Measurements from ENCODE around the gene CACNA2D4.
"Not testable (repeated sequence)": the region's sequence is repeated elsewhere in the genome, so short reads cannot be mapped to it uniquely, and the experiment has no call there.

The CACNA2D4 gene

DNA sequence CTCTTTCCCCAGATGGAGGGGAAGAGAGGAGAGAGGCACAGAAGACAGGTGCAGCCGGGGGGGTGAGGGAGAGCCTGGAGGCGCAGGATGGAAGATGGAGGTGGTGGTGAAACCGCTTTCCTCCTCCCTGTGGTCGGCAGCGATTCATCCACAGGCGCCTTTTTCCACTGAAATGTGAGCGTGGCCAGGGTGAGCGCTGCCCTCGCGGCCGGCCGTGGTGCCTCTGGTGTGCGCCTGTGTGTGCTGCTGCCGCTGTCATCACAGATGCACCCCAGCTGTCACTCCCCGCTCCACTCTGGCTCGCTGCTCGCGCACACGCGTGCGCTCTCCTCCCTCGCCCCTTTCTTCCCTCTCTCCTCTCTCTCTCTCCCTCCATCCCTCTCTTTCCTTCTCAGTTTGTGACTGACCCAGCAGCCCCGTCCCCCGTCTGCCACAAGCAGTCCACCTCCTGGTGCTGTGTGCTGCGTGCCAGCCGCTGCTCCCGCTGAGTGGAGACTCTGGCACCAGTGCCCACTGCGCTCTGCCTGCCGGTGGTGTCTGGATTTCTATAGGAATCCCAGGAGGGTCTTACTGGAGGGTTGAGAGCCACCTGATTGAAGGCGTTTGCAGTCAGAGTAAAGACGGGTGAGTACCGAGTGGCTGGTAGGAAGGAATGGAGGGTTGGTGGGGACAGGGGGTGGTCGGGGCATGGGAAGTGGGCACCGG, 98.1 kb downstream of the CACNA2D4 start, which contains the start of gene LRTM2:
LRTM2 (plus strand) TSS at position 375 of the 705 bp plus-strand sequence. CDS start 7,584 bp downstream, outside the sequence.
- DNase-seq (ENCODE audit: extremely low read depth in 1 of 2, low read depth in 1 of 2), result no peak

- no peak for DNase-seq (ENCODE audit: extremely low read depth in 1 of 2, low read depth in 1 of 2)
These were observed 98.9 kb downstream of the CACNA2D4 start for GRCh38 chr12:1819571-1819970.

GRCh38 chr12:1819050-1819449, 99.4 kb downstream of the CACNA2D4 start:
- DNase-seq (ENCODE audit: extremely low read depth in 1 of 2, low read depth in 1 of 2), result no peak

DNA sequence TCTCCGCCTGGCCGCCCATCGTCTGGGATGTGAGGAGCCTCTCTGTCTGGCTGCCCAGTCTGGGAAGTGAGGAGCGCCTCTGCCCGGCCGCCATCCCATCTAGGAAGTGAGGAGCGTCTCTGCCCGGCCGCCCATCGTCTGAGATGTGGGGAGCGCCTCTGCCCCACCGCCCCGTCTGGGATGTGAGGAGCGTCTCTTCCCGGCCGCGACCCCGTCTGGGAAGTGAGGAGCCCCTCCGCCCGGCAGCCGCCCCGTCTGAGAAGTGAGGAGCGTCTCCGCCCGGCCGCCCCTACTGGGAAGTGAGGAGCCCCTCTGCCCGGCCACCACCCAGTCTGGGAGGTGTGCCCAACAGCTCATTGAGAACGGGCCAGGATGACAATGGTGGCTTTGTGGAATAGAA, 100.5 kb downstream of the CACNA2D4 start:
- DNase-seq (ENCODE audit: extremely low read depth in 1 of 2, low read depth in 1 of 2), result not testable (repeated sequence)

GRCh38 chr12:1816730-1817348, 101.6 kb downstream of the CACNA2D4 start:
- DNase-seq (ENCODE audit: extremely low read depth in 1 of 2, low read depth in 1 of 2), result no peak

GRCh38 chr12:1815814-1816729, 102.4 kb downstream of the CACNA2D4 start:
- no peak for DNase-seq (ENCODE audit: extremely low read depth in 1 of 2, low read depth in 1 of 2)

- DNase-seq (ENCODE audit: extremely low read depth in 1 of 2, low read depth in 1 of 2), result no peak
These were observed 103.3 kb downstream of the CACNA2D4 start for GRCh38 chr12:1815108-1815507.

- no peak for DNase-seq (ENCODE audit: extremely low read depth in 1 of 2, low read depth in 1 of 2)
These were observed 104.2 kb downstream of the CACNA2D4 start for GRCh38 chr12:1814266-1814665.

GRCh38 chr12:1812650-1813302, 105.7 kb downstream of the CACNA2D4 start:
- no peak for DNase-seq (ENCODE audit: extremely low read depth in 1 of 2, low read depth in 1 of 2)

DNA sequence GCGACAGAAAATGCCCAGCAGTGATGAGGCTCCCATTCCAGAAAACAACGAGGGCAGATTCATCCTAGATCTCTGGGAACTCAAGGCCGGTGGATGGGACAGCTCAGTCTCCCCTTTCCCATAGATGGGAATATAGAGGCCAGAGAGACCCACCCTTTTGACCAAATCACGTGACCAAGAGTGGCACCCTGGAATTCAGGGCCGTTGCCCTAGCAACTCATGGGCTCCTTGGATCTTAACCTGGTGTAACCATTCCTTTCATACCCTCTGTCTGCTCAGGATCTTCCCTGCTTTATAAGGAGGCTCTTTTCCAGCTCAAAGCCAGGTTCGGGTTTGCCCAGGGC, 106.5 kb downstream of the CACNA2D4 start:
- DNase-seq (ENCODE audit: extremely low read depth in 1 of 2, low read depth in 1 of 2), result no peak

GRCh38 chr12:1811281-1811947, 107.0 kb downstream of the CACNA2D4 start:
- no peak for DNase-seq (ENCODE audit: extremely low read depth in 1 of 2, low read depth in 1 of 2)

DNA sequence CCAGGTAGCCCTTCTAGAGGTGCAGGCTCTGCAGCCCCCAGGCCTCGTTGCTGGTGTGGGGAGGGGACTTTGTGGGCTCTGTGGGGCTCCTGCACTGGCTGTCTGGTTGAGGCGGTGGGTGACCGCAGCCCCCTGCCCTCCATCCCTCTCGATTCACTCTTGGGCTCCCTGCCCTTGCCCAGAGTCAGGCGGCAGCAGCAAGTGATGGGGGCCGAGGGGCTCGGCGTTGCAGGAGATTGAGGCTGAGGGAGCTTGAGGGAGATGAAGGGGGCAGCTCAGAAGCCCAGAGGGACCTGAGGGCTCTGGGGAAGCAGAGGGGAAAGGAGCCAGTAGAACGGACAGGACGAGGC, 107.5 kb downstream of the CACNA2D4 start:
- DNase-seq (ENCODE audit: extremely low read depth in 1 of 2, low read depth in 1 of 2), result no peak

GRCh38 chr12:1810201-1810930, 108.1 kb downstream of the CACNA2D4 start:
- DNase-seq (ENCODE audit: extremely low read depth in 1 of 2, low read depth in 1 of 2), result no peak

DNA sequence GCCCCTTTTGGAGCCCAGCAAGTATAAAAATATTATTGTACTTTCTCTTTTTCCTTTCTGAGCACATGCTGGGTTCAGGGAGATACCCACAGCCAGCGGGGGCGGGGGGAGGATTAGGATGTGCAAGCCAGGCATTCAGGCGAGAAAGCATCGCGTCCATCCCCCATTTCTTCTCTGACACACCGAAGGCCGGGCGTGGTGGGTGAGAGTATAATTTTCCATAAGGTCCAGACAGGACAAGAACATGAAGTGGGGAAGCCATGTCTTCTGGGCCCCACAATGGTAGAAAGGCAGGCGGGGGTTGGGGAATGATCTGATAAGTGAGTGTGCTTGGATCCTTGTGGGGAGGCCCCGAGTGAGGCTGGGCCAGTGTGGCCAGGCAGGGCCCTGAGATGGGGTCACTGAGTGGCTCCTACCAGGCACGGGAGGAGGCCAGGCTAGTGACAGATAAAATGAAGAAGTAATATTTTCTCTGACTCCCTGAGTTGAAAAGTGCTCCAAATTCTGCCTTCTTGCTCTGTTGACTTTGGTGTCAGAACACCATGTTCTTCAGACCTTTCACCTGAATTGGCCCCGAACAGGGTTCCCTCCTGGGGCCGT, 108.8 kb downstream of the CACNA2D4 start:
- no peak for DNase-seq (ENCODE audit: extremely low read depth in 1 of 2, low read depth in 1 of 2)

DNA sequence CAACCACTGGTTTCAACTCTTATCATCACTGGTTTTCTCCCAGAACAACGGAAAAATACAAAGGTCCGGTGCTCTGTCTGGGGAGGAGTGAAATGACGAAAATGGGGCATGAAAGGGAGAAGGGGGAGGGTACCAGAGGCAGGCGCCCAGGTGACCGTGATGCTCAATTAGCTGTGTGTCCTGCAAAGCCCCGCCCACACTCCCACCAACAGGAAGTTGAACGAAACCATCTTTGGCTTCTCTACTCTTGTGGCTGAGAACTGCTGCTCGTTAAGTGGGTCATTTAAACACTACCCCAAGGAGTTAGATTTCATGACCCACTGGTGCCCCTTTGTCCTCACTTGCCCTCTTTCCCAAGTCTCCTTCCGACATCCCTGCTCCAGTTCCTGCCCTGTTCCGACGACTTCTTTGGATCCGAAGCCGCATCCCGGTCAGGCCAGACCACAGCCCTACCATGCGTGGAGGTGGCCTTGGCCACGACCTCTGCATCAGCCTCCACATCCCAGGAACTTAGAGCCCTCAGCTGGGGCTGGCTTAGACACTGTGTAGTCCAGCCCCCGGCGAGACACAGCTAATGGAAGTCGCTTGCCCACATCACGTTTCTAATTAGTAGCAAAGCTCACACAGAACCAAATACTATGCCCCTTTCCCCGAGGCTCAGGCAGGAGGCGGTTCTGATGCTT, 109.5 kb downstream of the CACNA2D4 start:
- DNase-seq (ENCODE audit: extremely low read depth in 1 of 2, low read depth in 1 of 2), result no peak

- DNase-seq (ENCODE audit: extremely low read depth in 1 of 2, low read depth in 1 of 2), result no peak
These were observed 110.2 kb downstream of the CACNA2D4 start for GRCh38 chr12:1808036-1808797.

DNA sequence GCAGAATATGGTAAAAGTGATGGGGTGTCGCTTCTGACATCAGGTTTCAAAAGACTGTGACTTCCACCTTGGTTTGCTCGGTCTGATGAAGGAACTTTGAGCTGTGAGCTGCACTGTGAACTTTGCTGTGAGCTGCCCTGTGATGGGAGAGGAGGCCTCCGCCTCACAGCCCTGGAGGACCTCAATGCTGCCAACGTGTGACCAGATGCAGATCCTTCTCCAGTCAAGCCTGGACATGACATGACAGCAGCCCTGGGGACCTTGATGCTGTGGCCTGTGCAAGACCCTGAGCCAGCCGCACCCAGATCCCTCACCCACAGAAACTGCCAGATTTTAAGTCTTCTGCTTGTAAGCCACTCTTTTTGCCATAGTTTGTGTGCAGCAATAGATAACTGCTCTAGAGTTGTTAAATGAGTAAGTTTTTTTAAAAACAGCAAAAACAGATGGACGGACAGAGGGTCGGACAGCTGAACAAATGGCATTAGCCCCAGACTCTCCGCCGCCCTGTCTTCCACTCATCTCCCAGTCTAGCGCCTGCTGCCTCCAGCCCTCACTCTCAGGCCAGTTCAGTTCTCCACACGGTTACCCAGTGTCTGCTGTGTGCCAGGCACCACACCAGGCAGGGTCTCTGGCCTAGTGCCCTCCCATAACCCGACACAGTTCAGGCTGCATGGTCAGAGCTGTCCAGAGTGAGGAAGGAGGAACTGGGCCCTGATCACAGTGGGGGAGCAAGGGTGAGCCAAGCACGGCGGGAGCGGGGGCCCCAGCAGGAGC, 111.2 kb downstream of the CACNA2D4 start:
- no peak for DNase-seq (ENCODE audit: extremely low read depth in 1 of 2, low read depth in 1 of 2)
